SK-N-SH (cell line): Measurements from ENCODE around the gene PLPPR5.
A peak's percentile ranks its signal among the peaks of the same experiment; 100 is the strongest.

Experiments used
- CTCF ChIP-seq: fragments of 200-600 bp; sonication (generic); IDR thresholded peaks from 2 replicates; pipeline ENCODE4 v1.6.1; 2017; ENCODE audit warnings: antibody characterized with exemption, mild to moderate bottlenecking, moderate library complexity
- JUND ChIP-seq: IDR thresholded peaks from 2 replicates; pipeline ENCODE4 v1.4.0; 2012
- MXI1 ChIP-seq: IDR thresholded peaks from 2 replicates; pipeline ENCODE4 v1.6.1; 2012; ENCODE audit warnings: mild to moderate bottlenecking, low read depth, low read length, improper control_type of control experiment
- PBX3 ChIP-seq: IDR thresholded peaks from 2 replicates; pipeline ENCODE4; 2012
- POLR2AphosphoS5 ChIP-seq: IDR thresholded peaks from 2 replicates; pipeline ENCODE4 v1.6.1; 2012; ENCODE audit warnings: low read depth, low read length
- TAF1 ChIP-seq: IDR thresholded peaks from 2 replicates; pipeline ENCODE4 v1.6.1; 2012; ENCODE audit warnings: low read depth, mild to moderate bottlenecking, low read length, moderate library complexity, borderline replicate concordance
- USF2 ChIP-seq: fragments of 150-350 bp; IDR thresholded peaks from 2 replicates; pipeline ENCODE4 v1.6.1; 2017; ENCODE audit warnings: antibody characterized with exemption, low read length, low read depth, borderline replicate concordance
- YY1 ChIP-seq: IDR thresholded peaks from 2 replicates; pipeline ENCODE4 v1.4.0; 2012; ENCODE audit warnings: low read depth, mild to moderate bottlenecking
- ZBTB33 ChIP-seq: IDR thresholded peaks from 2 replicates; pipeline ENCODE4 v1.4.0; 2012; ENCODE audit warnings: low read depth, borderline replicate concordance
- TF ChIP-seq, protein P1 (sequence below): fragments of 150-350 bp; IDR thresholded peaks from 2 replicates; pipeline ENCODE4 v1.6.1; 2016; ENCODE audit warnings: mild to moderate bottlenecking, low read depth, low read length
- TF ChIP-seq, protein P2 (sequence below): IDR thresholded peaks from 2 replicates; pipeline ENCODE4 v1.4.0; 2012; ENCODE audit warnings: low read depth, borderline replicate concordance

- TF ChIP-seq CTCF (no peak), JUND (no peak), USF2 (no peak), POLR2AphosphoS5 (no peak), TAF1 (no peak), MXI1 (no peak), YY1 (no peak), PBX3 (peak; percentile 39; the same call in 1 of the 2 replicates), ZBTB33 (no peak)
- TF ChIP-seq, protein P1, sequence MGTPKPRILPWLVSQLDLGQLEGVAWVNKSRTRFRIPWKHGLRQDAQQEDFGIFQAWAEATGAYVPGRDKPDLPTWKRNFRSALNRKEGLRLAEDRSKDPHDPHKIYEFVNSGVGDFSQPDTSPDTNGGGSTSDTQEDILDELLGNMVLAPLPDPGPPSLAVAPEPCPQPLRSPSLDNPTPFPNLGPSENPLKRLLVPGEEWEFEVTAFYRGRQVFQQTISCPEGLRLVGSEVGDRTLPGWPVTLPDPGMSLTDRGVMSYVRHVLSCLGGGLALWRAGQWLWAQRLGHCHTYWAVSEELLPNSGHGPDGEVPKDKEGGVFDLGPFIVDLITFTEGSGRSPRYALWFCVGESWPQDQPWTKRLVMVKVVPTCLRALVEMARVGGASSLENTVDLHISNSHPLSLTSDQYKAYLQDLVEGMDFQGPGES, result no peak
- TF ChIP-seq, protein P2, sequence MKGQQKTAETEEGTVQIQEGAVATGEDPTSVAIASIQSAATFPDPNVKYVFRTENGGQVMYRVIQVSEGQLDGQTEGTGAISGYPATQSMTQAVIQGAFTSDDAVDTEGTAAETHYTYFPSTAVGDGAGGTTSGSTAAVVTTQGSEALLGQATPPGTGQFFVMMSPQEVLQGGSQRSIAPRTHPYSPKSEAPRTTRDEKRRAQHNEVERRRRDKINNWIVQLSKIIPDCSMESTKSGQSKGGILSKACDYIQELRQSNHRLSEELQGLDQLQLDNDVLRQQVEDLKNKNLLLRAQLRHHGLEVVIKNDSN, result no peak
Observed at GRCh38 chr1:98903726-98904125, 100.9 kb downstream of the PLPPR5 start.
